Skeletal muscle tissue (tissue), 4 donors: Measurements from ENCODE around the gene ARV1. TPM values are rescaled to one million over a fixed set of nuclear protein-coding genes. Genes with fewer than 3 reads are reported as not detected.
"Not testable (repeated sequence)": the region's sequence is repeated elsewhere in the genome, so short reads cannot be mapped to it uniquely, and the experiment has no call there.

Experiments used
- H3K27ac ChIP-seq: one replicate; pipeline ENCODE4 v1.7.0; 2013; ENCODE audit warnings: mild to moderate bottlenecking, low read depth, low read length, inconsistent platforms
- H3K27me3 ChIP-seq, 3 donors: one replicate each; pipeline ENCODE4 v1.7.0; 2013; ENCODE audit warnings: low read length in 3 of 3; ENCODE audit not compliant: control insufficient read depth in 3 of 3, insufficient read depth in 3 of 3
- H3K36me3 ChIP-seq, 3 donors: one replicate each; pipeline ENCODE4 v1.7.0; 2013; ENCODE audit warnings: low read length in 3 of 3; ENCODE audit not compliant: control insufficient read depth in 3 of 3, insufficient read depth in 3 of 3
- H3K4me1 ChIP-seq, 3 donors: one replicate each; pipeline ENCODE4 v1.7.0; 2013; ENCODE audit warnings: low read length in 3 of 3, mild to moderate bottlenecking in 3 of 3; ENCODE audit not compliant: control insufficient read depth in 3 of 3, insufficient read depth in 3 of 3
- H3K4me3 ChIP-seq, 3 donors: one replicate each; pipeline ENCODE4 v1.7.0; 2013; ENCODE audit warnings: low read length in 3 of 3
- H3K9ac ChIP-seq, 3 donors: one replicate each; pipeline ENCODE4 v1.7.0; 2013; ENCODE audit warnings: low read length in 3 of 3, mild to moderate bottlenecking in 3 of 3, moderate library complexity in 2 of 3, low read depth in 1 of 3
- H3K9me3 ChIP-seq, 3 donors: one replicate each; pipeline ENCODE4 v1.7.0; 2013; ENCODE audit warnings: low read length in 3 of 3; ENCODE audit not compliant: control insufficient read depth in 3 of 3
- total RNA-seq: library from RNA; depleted of rRNA; stranded (reverse); fragments of >200 nt; gene quantifications from one replicate; pipeline ENCODE4 v1.2.3, GENCODE V29; 2014
- donor health status: Osteomylitis.

ARV1 gene
- total RNA-seq, 1 donor from 2014 or later: 10.4 TPM

DNA sequence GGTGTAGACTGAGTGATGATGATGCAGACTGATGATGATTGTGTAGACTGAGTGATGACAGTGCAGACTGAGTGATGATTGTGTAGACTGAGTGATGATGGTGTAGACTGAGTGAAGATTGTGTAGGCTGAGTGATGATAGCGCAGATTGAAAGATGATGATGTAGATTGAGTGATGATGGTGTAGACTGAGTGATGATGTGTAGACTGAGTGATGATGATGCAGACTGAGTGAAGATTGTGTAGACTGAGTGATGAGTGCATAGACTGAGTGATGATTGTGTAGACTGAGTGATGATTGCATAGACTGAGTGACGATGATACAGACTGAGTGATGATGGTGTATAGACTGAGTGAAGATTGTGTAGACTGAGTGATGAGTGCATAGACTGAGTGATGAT, 32.5 kb downstream of the ARV1 start:
- no peaks in the 10 kb centered on the region for H3K27me3 ChIP-seq

DNA sequence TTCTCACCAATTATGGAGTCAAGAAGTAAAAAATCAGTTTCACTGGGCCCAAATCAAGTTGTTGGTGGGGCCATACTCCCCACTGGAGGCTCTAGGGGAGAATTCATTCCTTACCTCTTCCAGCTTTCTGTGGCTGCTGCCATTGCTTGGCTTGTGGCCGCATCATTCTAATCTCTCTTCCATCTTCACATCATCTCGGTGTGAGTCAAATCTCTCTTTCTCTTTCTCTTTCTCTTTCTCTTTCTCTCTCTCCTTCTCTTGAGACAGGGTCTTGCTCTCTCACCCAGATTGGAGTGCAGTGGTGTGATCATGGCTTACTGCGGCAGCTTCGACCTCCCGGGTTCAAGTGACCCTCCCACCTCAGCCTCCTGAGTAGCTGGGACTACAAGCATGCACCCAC, 33.1 kb downstream of the ARV1 start:
- no peaks in the 10 kb centered on the region for H3K36me3 ChIP-seq
- peaks cover 0 to 2% (median 0%) of the 10 kb centered on the region in 3 donors for H3K9me3 ChIP-seq
- H3K27me3 ChIP-seq: no peaks in the 10 kb centered on the region
- H3K4me1 ChIP-seq: no peaks in the 10 kb centered on the region
- no peak overlapping the region for H3K4me3 ChIP-seq
- no peak overlapping the region for H3K9ac ChIP-seq
- H3K27ac ChIP-seq: no peak overlapping the region

More for the DNA sequence above, 32.5 kb downstream of the ARV1 start:
- Histone ChIP-seq H3K27ac (no peak overlapping the region), H3K4me3 (no peak overlapping the region), H3K36me3 (no peaks in the 10 kb centered on the region), H3K9me3 (peaks cover 0 to 3% (median 0%) of the 10 kb centered on the region in 3 donors), H3K9ac (no peak overlapping the region), H3K4me1 (no peaks in the 10 kb centered on the region)

DNA sequence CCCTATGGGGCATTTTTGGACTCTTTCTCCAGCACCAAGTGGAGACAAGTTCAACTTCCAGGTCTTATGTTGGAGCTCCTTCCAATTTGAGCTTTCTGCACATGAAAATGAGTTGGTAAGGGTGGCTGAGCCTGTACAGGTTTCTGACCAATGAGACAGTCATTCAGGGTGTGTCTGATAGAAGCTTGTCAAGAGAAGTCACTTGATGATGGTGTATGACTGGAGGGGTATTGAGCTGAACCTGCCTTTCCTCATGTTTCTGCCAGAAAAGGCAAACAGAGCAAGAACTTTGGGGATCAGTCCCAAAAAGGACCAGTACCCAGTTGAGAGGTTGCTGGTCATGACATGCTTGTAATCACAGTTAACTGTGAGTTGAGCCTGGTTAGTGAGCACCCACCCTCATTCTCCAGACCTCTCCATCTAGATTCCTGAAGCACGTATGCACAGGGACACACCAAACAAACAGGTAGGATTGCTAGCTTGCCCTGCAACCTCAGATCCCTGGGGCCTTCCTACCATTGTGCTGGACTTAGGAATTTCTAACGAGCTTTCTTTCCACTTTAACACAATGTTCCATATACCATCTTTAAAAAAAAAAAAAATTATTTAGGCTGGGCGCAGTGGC, 34.6 kb downstream of the ARV1 start:
- H3K9me3 ChIP-seq: no peaks in the 10 kb centered on the region
- H3K4me1 ChIP-seq: no peaks in the 10 kb centered on the region
- no peak overlapping the region for H3K27ac ChIP-seq
- H3K9ac ChIP-seq: no peak overlapping the region
- H3K36me3 ChIP-seq: no peaks in the 10 kb centered on the region
- H3K4me3 ChIP-seq: no peak overlapping the region
- no peaks in the 10 kb centered on the region for H3K27me3 ChIP-seq

DNA sequence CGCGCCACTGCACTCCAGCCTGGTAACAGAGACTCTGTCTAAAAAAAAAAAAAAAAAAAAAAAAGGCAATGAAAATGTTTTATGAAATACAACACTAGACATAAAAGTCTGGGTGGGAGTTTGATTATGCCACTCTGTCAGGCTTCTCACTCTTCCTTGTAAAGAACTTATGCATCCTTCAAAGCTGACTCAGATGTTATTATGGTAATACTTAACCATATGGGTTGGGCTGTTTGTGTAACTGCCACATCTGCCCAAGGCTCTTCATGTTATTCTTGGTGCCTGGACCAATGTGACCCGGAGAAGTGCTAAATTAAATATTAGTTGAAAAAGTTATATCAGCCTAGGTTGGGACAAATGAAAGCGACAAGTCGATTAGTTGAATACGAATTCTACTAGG, 37.3 kb downstream of the ARV1 start:
- Histone ChIP-seq H3K4me3 (no peak overlapping the region), H3K36me3 (peaks cover 0 to 6% (median 0%) of the 10 kb centered on the region in 3 donors), H3K27ac (no peak overlapping the region), H3K9me3 (no peaks in the 10 kb centered on the region), H3K27me3 (peaks cover 0 to 5% (median 0%) of the 10 kb centered on the region in 3 donors), H3K9ac (no peak overlapping the region), H3K4me1 (peaks cover 5 to 10% (median 9%) of the 10 kb centered on the region in 3 donors)

DNA sequence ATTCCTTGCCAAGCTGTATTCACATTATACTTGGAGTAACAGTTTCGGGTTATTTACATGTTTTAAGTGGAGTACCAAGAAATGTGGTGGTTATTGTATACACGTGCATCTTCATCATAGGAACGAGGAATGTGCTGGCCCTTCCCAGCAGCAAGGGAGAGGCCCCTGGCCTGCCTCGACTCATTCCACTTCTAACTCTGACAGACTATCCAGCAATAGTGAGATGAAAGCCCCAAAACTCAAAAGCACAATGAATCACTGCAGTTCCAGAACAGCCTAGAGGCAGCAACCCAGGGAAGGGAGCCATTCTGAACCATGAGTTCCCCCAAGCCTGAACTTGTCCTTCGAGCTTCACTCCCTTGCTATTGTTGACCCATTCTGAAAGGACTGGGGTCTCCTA, 38.1 kb downstream of the ARV1 start:
- Histone ChIP-seq H3K27me3 (peaks cover 0 to 5% (median 0%) of the 10 kb centered on the region in 3 donors), H3K36me3 (peaks cover 0 to 6% (median 0%) of the 10 kb centered on the region in 3 donors), H3K4me3 (no peak overlapping the region), H3K9ac (no peak overlapping the region), H3K4me1 (peaks cover 5 to 10% (median 9%) of the 10 kb centered on the region in 3 donors), H3K9me3 (no peaks in the 10 kb centered on the region), H3K27ac (no peak overlapping the region)

DNA sequence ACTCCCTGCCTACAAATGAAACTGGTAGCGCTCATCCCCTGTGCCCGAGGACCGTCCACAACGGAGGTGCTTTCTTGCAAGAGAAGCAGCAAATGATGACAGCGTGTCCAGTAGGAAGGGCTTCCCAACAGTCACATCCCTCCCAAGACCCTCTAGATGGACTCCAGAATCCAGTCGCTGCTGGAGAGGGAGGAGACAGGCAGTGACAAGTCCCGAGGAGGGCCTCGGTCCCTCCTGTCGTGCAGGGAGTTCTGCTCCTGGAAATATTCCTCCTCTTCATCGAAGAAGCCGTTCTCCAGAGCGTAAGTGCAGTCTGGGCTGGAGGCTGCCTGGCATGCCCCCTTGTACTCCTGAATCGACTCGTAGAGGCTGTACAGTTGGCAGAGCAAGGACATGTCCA, 40.8 kb downstream of the ARV1 start:
- Histone ChIP-seq H3K4me3 (no peak overlapping the region), H3K27me3 (peaks cover 0 to 5% (median 0%) of the 10 kb centered on the region in 3 donors), H3K36me3 (peaks cover 0 to 6% (median 0%) of the 10 kb centered on the region in 3 donors), H3K9ac (no peak overlapping the region), H3K27ac (no peak overlapping the region), H3K4me1 (peaks cover 5 to 10% (median 9%) of the 10 kb centered on the region in 3 donors), H3K9me3 (no peaks in the 10 kb centered on the region)

DNA sequence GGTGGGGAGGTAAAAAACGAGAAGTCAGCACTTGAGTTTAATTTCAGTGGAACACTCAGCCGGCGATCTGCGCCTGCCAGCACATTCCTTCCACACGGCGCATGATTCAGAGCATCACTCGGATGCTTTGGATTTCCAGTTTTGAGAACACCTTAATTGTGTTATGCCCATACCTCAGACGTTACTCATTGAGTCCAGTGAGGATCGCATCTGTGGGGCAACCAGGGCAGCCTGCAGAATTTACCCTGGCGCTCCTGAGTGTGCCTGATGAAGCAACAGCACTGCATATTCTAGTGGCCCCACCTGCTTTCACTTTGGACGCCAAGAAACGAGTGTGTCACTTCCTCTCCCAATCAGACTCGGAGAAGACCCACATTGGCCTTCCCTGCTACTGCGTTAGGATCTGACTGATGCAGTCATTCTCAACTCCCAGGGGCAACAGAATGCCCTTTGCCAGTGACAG, 41.3 kb downstream of the ARV1 start:
- H3K27ac ChIP-seq: no peak overlapping the region
- no peak overlapping the region for H3K9ac ChIP-seq
- H3K4me1 ChIP-seq: peaks cover 5 to 10% (median 9%) of the 10 kb centered on the region in 3 donors
- peaks cover 0 to 5% (median 0%) of the 10 kb centered on the region in 3 donors for H3K27me3 ChIP-seq
- no peak overlapping the region for H3K4me3 ChIP-seq
- H3K9me3 ChIP-seq: no peaks in the 10 kb centered on the region
- H3K36me3 ChIP-seq: peaks cover 0 to 6% (median 0%) of the 10 kb centered on the region in 3 donors

DNA sequence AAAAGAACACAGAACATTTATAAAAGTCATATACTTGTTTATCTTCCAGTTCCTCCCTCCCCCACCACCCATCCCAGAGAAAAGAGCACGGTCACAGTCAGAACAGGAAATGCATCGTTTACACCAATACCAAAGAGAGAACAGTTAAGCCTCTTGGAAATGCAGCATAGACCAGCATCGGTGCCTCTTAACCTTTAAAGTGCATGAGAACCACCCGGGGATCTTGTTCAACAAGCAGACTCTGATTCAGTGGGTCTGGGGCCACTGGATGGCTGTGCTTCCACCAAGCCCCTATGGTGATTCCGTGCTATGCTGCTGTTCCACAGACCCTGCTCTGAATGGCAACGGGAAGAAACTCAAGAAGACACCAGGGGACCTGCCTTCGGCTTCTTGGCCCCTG, 41.9 kb downstream of the ARV1 start:
- Histone ChIP-seq H3K4me3 (no peak overlapping the region), H3K9ac (no peak overlapping the region), H3K36me3 (peaks cover 0 to 6% (median 0%) of the 10 kb centered on the region in 3 donors), H3K27ac (no peak overlapping the region), H3K4me1 (peaks cover 5 to 10% (median 9%) of the 10 kb centered on the region in 3 donors), H3K9me3 (no peaks in the 10 kb centered on the region), H3K27me3 (peaks cover 0 to 5% (median 0%) of the 10 kb centered on the region in 3 donors)

DNA sequence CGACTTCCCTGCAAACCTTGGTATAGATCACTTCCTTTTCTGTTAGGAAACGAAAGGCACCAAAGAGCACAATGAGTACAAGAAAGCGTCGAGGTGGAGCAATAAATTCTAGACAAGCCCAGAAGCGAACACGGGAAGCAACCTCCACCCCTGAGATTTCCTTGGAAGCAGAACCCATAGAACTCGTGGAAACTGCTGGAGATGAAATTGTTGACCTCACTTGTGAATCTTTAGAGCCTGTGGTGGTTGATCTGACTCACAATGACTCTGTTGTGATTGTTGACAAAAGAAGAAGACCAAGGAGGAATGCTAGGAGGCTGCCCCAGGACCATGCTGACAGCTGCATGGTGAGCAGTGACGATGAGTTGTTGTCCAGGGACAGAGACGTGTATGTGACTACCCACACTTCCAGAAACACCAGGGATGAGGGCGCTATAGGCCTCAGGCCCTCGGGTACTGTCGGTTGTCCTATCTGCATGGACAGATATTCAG, 42.7 kb downstream of the ARV1 start:
- Histone ChIP-seq H3K9ac (no peak overlapping the region), H3K27me3 (peaks cover 0 to 5% (median 0%) of the 10 kb centered on the region in 3 donors), H3K9me3 (no peaks in the 10 kb centered on the region), H3K27ac (no peak overlapping the region), H3K4me1 (peaks cover 5 to 10% (median 9%) of the 10 kb centered on the region in 3 donors), H3K4me3 (no peak overlapping the region), H3K36me3 (peaks cover 0 to 6% (median 0%) of the 10 kb centered on the region in 3 donors)

DNA sequence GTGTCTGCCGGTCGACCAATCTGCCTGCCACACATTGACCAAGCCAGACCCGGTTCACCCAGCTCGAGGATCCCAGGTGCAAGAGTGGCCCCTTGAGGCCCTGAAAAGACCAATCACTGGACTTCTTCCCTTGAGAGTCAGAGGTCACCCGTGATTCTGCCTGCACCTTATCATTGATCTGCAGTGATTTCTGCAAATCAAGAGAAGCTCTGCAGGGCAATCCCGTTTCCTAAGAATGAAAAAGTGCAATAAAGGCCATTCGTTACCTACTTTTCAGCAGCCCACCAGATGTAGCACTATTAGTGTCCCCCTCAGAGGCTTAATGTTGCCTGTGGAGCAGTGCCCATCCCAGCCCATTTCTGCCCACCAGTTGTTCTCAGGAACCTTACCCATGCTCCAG, 43.6 kb downstream of the ARV1 start:
- H3K9me3 ChIP-seq, H3K9ac ChIP-seq, H3K27me3 ChIP-seq, H3K27ac ChIP-seq, H3K36me3 ChIP-seq, H3K4me3 ChIP-seq, H3K4me1 ChIP-seq: not testable (repeated sequence)
